Endothelial cell of umbilical vein (primary cell): ENCODE data around the gene EDRF1. TPM values are rescaled to one million over a fixed set of nuclear protein-coding genes. Genes with fewer than 3 reads are reported as not detected.

ENCODE experiments used
- BruUV-seq: library from RNA; stranded (reverse); fragments of 400-500 nt; replicated peaks from 2 replicates; lab custom pipeline; 2021; lab: Mats Ljungman, UMichigan
- CTCF ChIA-PET: fragments of 300-600, 350-600 bp; sonication (Branson Sonifier 250); formaldehyde crosslinking; loops from one replicate; lab custom pipeline; 2021; ENCODE audit warnings: antibody characterized with exemption, inconsistent platforms; lab: Charles Lee
- POLR2A ChIA-PET: fragments of 300-600, 350-600 bp; sonication (Branson Sonifier 250); formaldehyde crosslinking; loops from one replicate; lab custom pipeline; 2021; ENCODE audit warnings: antibody characterized with exemption, inconsistent platforms; lab: Charles Lee
- DNase-seq: peaks from one replicate; pipeline ENCODE4 v3.0.0-alpha.2; 2011; ENCODE audit warnings: low read depth, low spot score
- FAIRE-seq: peaks from 2 replicates; lab custom pipeline; 2011; peaks lifted over from hg19 to GRCh38; lab: Jason Lieb, UNC
- H2AFZ ChIP-seq: 2 replicates; pipeline ENCODE4 v1.6.0; 2012; ENCODE audit warnings: low read depth, low read length, control low read depth, inconsistent platforms
- H3K27ac ChIP-seq: 2 replicates; pipeline ENCODE4 v1.5.1; 2011; ENCODE audit warnings: low read depth, mild to moderate bottlenecking, control low read depth, low read length, moderate library complexity; ENCODE audit not compliant: insufficient read depth
- H3K27me3 ChIP-seq, 2 experiments: 2 replicates each; pipeline versions ENCODE4 v1.6.0 to v1.6.1; 2011; ENCODE audit warnings: low read length in 2 of 2, mixed read lengths in 1 of 2; ENCODE audit not compliant: control insufficient read depth in 2 of 2, insufficient read depth in 2 of 2
- H3K36me3 ChIP-seq, 2 experiments: 2 replicates in 1 of 2; 3 replicates in 1 of 2; pipeline ENCODE4 v1.5.1; 2011; ENCODE audit warnings: low read length in 2 of 2, mild to moderate bottlenecking in 1 of 2, moderate library complexity in 1 of 2; ENCODE audit not compliant: control insufficient read depth in 2 of 2, insufficient read depth in 2 of 2; ENCODE audit errors: extremely low read depth in 1 of 2
- H3K4me1 ChIP-seq: 3 replicates; pipeline ENCODE4 v1.5.1; 2011; ENCODE audit warnings: mild to moderate bottlenecking, low read length; ENCODE audit not compliant: control insufficient read depth, insufficient read depth; ENCODE audit errors: extremely low read depth
- H3K4me2 ChIP-seq: 2 replicates; pipeline ENCODE4 v1.6.1; 2011; ENCODE audit warnings: low read length, control low read depth, mixed read lengths; ENCODE audit not compliant: insufficient read depth
- H3K4me3 ChIP-seq, 3 experiments: fragments of 200-600 bp in 1 of 3; sonication (generic), shearing (Covaris generic) in 1 of 3; replicated peaks in 1 of 3; 2 replicates each; pipeline ENCODE4 v1.5.1; 2011 to 2016; ENCODE audit warnings: control low read depth in 3 of 3, low read length in 3 of 3, mild to moderate bottlenecking in 2 of 3, inconsistent platforms in 1 of 3, low read depth in 1 of 3, moderate library complexity in 1 of 3; ENCODE audit not compliant: insufficient read depth in 1 of 3
- H3K79me2 ChIP-seq: 2 replicates; pipeline ENCODE4 v1.6.0; 2012; ENCODE audit warnings: low read length, inconsistent platforms; ENCODE audit not compliant: control insufficient read depth, insufficient read depth
- H3K9ac ChIP-seq: replicated peaks from 2 replicates; pipeline ENCODE3; 2011; ENCODE audit warnings: low read length, control low read depth; ENCODE audit not compliant: insufficient read depth; ENCODE audit errors: extremely low read depth
- H3K9me1 ChIP-seq: replicated peaks from 3 replicates; pipeline ENCODE4 v1.6.0; 2011; ENCODE audit warnings: mild to moderate bottlenecking, low read length; ENCODE audit not compliant: control insufficient read depth, insufficient read depth; ENCODE audit errors: extremely low read depth
- H3K9me3 ChIP-seq: replicated peaks from 2 replicates; pipeline ENCODE4 v1.5.1; 2012; ENCODE audit warnings: low read length, inconsistent platforms; ENCODE audit not compliant: control insufficient read depth, insufficient read depth
- H4K20me1 ChIP-seq: replicated peaks from 2 replicates; pipeline ENCODE3; 2011; ENCODE audit warnings: mild to moderate bottlenecking, low read length; ENCODE audit not compliant: control insufficient read depth, insufficient read depth; ENCODE audit errors: extremely low read depth
- CTCF ChIP-seq, 2 donors: IDR thresholded peaks; 1 replicate in 1 of 2; 2 replicates in 1 of 2; pipeline ENCODE4 v1.5.1; 2011; ENCODE audit warnings: low read length in 2 of 2, mild to moderate bottlenecking in 2 of 2, moderate library complexity in 2 of 2, control low read depth in 1 of 2, inconsistent platforms in 1 of 2, low read depth in 1 of 2; ENCODE audit not compliant: insufficient read depth in 1 of 2; ENCODE audit errors: extremely low read depth in 1 of 2
- EZH2 ChIP-seq: IDR thresholded peaks from 2 replicates; pipeline ENCODE4 v1.6.1; 2012; ENCODE audit warnings: borderline replicate concordance, low read depth, mild to moderate bottlenecking, moderate library complexity, low read length, inconsistent platforms; ENCODE audit not compliant: severe bottlenecking
- FOS ChIP-seq: IDR thresholded peaks from 2 replicates; pipeline ENCODE4 v1.6.1; 2011; ENCODE audit warnings: mild to moderate bottlenecking, low read length, moderate library complexity, borderline replicate concordance; ENCODE audit not compliant: insufficient read depth
- GATA2 ChIP-seq: IDR thresholded peaks from 2 replicates; pipeline ENCODE4 v1.7.0; 2011; ENCODE audit warnings: low read depth, mild to moderate bottlenecking, moderate library complexity, mixed read lengths, low read length; ENCODE audit not compliant: insufficient read length, insufficient read depth
- JUN ChIP-seq: IDR thresholded peaks from 2 replicates; pipeline ENCODE4 v1.6.1; 2011; ENCODE audit warnings: borderline replicate concordance, low read depth; ENCODE audit not compliant: insufficient read length, insufficient read depth
- MAX ChIP-seq: IDR thresholded peaks from 2 replicates; pipeline ENCODE4 v1.6.1; 2011; ENCODE audit not compliant: insufficient read depth, insufficient read length
- MYC ChIP-seq: IDR thresholded peaks from one replicate; pipeline ENCODE4 v1.6.1; 2011; ENCODE audit warnings: mild to moderate bottlenecking, low read depth, low read length
- POLR2A ChIP-seq: IDR thresholded peaks from 2 replicates; pipeline ENCODE4 v1.6.1; 2012; ENCODE audit warnings: low read depth, mild to moderate bottlenecking, control low read depth, low read length
- POLR2AphosphoS5 ChIP-seq: IDR thresholded peaks from 2 replicates; pipeline ENCODE4 v1.6.1; 2012; ENCODE audit warnings: low read depth, mild to moderate bottlenecking, control low read depth, low read length, moderate library complexity; ENCODE audit not compliant: insufficient read depth
- dilution Hi-C: fragments of 300-500 bp; cut with MboI; formaldehyde crosslinking; loops from one replicate; pipeline ENCODE4 v1.15.0; 2019; ENCODE audit warnings: low sequenced_read_pairs; ENCODE audit not compliant: extremely low pct_ligation_motif_present
- intact Hi-C: fragments of 100-400 bp; cut with micrococcal nuclease; formaldehyde crosslinking; loops from one replicate; pipeline ENCODE4 v1.10.0; 2022
- polyA plus RNA-seq, 4 experiments: library from polyadenylated mRNA; depleted of rRNA in 3 of 4; stranded (reverse) in 3 of 4; unstranded in 1 of 4; fragments of >200 nt; gene quantifications; 2 replicates each; pipeline versions ENCODE4 v1.2.1 to v1.2.3, GENCODE V29; 2011 to 2012; ENCODE audit warnings: missing spikeins in 1 of 4
- total RNA-seq: library from RNA; stranded (reverse); gene quantifications from 2 replicates; pipeline ENCODE4 v1.2.3, GENCODE V29; 2021

EDRF1 gene
- total and polyA plus RNA-seq, 2 donors (not counting 3 experiments of a cell fraction or from before 2014, with no cell fraction given), result 11.6 to 27.8 TPM

- no peaks in the 10 kb centered on the region for H3K9me3 ChIP-seq
- no peak overlapping the region for H3K27ac ChIP-seq
- no TSS peak for BruUV-seq
- intact Hi-C loops, result no loop called here
- H3K4me2 ChIP-seq, result no peak overlapping the region
- no peaks in the 10 kb centered on the region for H3K79me2 ChIP-seq
- dilution Hi-C loops, result no loop called here
- no peaks in the 10 kb centered on the region for H3K27me3 ChIP-seq
- CTCF ChIA-PET, result interaction anchor here (1.3 kb wide), 1 partner anchor 12 kb away, joined by 3 read pairs; no protein-coding TSS in a partner anchor
- H3K9ac ChIP-seq, result no peak overlapping the region
- peaks cover 8 to 13% of the 10 kb centered on the region in 2 experiments for H3K36me3 ChIP-seq
- H3K4me1 ChIP-seq, result no peaks in the 10 kb centered on the region
- TF ChIP-seq JUN (no peak), GATA2 (no peak), MAX (no peak)
- no peak overlapping the region for H2AFZ ChIP-seq
- H3K9me1 ChIP-seq, result no peaks in the 10 kb centered on the region
- H4K20me1 ChIP-seq, result no peaks in the 10 kb centered on the region
- no peak overlapping the region for H3K4me3 ChIP-seq
- FAIRE-seq (no peak), DNase-seq (no peak)
- POLR2A ChIA-PET, result no interaction called here
Observed at GRCh38 chr10:125808047-125808446, 88.5 kb downstream of the EDRF1 start.

- ChIA-PET CTCF (no interaction called here), POLR2A (no interaction called here)
- H3K9me3 ChIP-seq, result no peaks in the 10 kb centered on the region
- no peaks in the 10 kb centered on the region for H4K20me1 ChIP-seq
- FAIRE-seq (no peak), DNase-seq (no peak)
- no peaks in the 10 kb centered on the region for H3K27me3 ChIP-seq
- H2AFZ ChIP-seq, result no peak overlapping the region
- H3K27ac ChIP-seq, result no peak overlapping the region
- H3K9ac ChIP-seq, result no peak overlapping the region
- H3K36me3 ChIP-seq, result peaks cover 5 to 7% of the 10 kb centered on the region in 2 experiments
- dilution Hi-C loops, result no loop called here
- TF ChIP-seq JUN (no peak), POLR2AphosphoS5 (no peak), MAX (no peak), GATA2 (no peak), FOS (no peak), CTCF (IDR thresholded peaks at IDR 0.05; ENCODE audit: extremely low read depth in 1 of 2, insufficient read depth in 1 of 2, low read depth in 1 of 2, low read length in 2 of 2) (no peak), MYC (no peak), EZH2 (no peak), POLR2A (no peak)
- no TSS peak for BruUV-seq
- intact Hi-C loops, result no loop called here
- no peak overlapping the region for H3K4me2 ChIP-seq
- no peaks in the 10 kb centered on the region for H3K4me1 ChIP-seq
- no peaks in the 10 kb centered on the region for H3K9me1 ChIP-seq
- H3K79me2 ChIP-seq, result no peaks in the 10 kb centered on the region
- no peak overlapping the region for H3K4me3 ChIP-seq
Observed at GRCh38 chr10:125811251-125811650, 91.7 kb downstream of the EDRF1 start.
